NCI-H1436 (cell line): Measurements from ENCODE around the gene COL23A1.
"Not testable (repeated sequence)": the region's sequence is repeated elsewhere in the genome, so short reads cannot be mapped to it uniquely, and the experiment has no call there.

ENCODE experiments used
- DNase-seq: peaks from one replicate; lab custom pipeline; 2025; lab: John Stamatoyannopoulos, UW

COL23A1 gene

GRCh38 chr5:178505639-178506407 is 84.4 kb downstream of the COL23A1 start:
- no peak for DNase-seq

- no peak for DNase-seq
Observed at GRCh38 chr5:178504340-178504960, 85.7 kb downstream of the COL23A1 start.

- DNase-seq = no peak
Observed at GRCh38 chr5:178502401-178503100, 87.6 kb downstream of the COL23A1 start.

GRCh38 chr5:178499352-178499751 is 90.8 kb downstream of the COL23A1 start:
- DNase-seq = no peak

GRCh38 chr5:178496642-178497041 is 93.6 kb downstream of the COL23A1 start:
- DNase-seq = no peak

- no peak for DNase-seq
Observed at GRCh38 chr5:178496214-178496613, 94.0 kb downstream of the COL23A1 start.

GRCh38 chr5:178495706-178496105 is 94.5 kb downstream of the COL23A1 start:
- DNase-seq = no peak

- DNase-seq = no peak
Observed at GRCh38 chr5:178492278-178492677, 97.9 kb downstream of the COL23A1 start.

- DNase-seq = no peak
Observed at GRCh38 chr5:178490935-178491652, 99.1 kb downstream of the COL23A1 start.

- no peak for DNase-seq
Observed at GRCh38 chr5:178489271-178489976, 100.8 kb downstream of the COL23A1 start.

- no peak for DNase-seq
Observed at GRCh38 chr5:178488696-178489095, 101.5 kb downstream of the COL23A1 start.

- DNase-seq = no peak
Observed at GRCh38 chr5:178487911-178488600, 102.1 kb downstream of the COL23A1 start.

- DNase-seq = not testable (repeated sequence)
Observed at GRCh38 chr5:178486878-178487512, 103.2 kb downstream of the COL23A1 start.

GRCh38 chr5:178486239-178486641 is 104.0 kb downstream of the COL23A1 start:
- DNase-seq = no peak

GRCh38 chr5:178483620-178484019 is 106.6 kb downstream of the COL23A1 start:
- DNase-seq = no peak

GRCh38 chr5:178479261-178479660 is 110.9 kb downstream of the COL23A1 start:
- DNase-seq = no peak

GRCh38 chr5:178478370-178478769 is 111.8 kb downstream of the COL23A1 start:
- no peak for DNase-seq

- no peak for DNase-seq
Observed at GRCh38 chr5:178477802-178478201, 112.4 kb downstream of the COL23A1 start.

GRCh38 chr5:178476972-178477754 is 113.0 kb downstream of the COL23A1 start:
- no peak for DNase-seq

GRCh38 chr5:178476531-178476930 is 113.7 kb downstream of the COL23A1 start:
- DNase-seq = no peak
